GM21576 (cell line): Measurements from ENCODE around the gene PBXIP1.

Source experiments
- ATAC-seq: cut with Tn5 transposase; IDR thresholded peaks from one replicate; pipeline ENCODE4 v1.9.1; 2021; ENCODE audit warnings: mild to moderate bottlenecking, moderate library complexity; ENCODE audit not compliant: unreplicated experiment

PBXIP1 gene, protein sequence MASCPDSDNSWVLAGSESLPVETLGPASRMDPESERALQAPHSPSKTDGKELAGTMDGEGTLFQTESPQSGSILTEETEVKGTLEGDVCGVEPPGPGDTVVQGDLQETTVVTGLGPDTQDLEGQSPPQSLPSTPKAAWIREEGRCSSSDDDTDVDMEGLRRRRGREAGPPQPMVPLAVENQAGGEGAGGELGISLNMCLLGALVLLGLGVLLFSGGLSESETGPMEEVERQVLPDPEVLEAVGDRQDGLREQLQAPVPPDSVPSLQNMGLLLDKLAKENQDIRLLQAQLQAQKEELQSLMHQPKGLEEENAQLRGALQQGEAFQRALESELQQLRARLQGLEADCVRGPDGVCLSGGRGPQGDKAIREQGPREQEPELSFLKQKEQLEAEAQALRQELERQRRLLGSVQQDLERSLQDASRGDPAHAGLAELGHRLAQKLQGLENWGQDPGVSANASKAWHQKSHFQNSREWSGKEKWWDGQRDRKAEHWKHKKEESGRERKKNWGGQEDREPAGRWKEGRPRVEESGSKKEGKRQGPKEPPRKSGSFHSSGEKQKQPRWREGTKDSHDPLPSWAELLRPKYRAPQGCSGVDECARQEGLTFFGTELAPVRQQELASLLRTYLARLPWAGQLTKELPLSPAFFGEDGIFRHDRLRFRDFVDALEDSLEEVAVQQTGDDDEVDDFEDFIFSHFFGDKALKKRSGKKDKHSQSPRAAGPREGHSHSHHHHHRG

DNA sequence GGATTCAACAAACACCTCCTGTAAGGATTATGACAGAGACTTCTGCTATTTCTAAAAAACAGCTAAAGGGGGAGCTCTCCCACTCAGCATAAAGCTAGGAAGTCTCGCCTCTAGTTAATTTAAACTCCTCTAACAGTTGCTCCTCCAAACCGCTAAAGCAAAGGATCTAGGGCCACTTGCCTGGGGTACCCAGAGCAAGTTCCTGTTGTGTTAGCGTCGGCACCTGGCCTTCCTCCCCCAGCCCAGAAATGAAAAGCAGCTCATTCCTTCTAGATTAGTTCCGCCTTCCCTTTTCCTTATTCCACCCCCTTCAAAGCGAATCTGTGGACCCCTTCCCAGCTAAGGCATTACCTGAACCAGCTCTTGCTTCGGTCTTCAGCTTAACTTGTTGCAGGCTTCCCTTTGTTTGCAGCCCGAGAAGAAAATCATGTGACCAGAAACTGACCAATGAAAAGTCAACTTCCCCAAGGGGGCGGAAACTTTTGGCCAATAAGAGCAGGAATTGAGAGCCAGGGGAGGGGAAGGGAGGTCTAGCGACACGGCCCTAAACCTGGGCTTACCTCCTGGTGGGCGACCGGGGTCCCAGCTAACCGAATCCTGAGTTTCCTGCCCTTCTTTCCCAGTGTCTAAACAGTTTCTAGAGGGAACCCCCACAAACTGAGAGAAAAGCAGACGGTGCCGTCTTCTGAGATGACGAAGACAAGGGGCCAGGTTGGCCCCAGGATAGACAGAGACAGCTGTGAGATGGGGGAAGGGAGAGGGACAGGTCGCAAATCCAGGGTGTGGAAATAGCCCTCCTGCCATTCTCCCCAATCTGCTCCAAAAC is at the start of gene PBXIP1:
TSS of gene PBXIP1 (minus strand) at position 382 of the 826 bp plus-strand sequence. CDS start 2,378 bp downstream, outside the sequence.
- peak; percentile 52 for ATAC-seq

DNA sequence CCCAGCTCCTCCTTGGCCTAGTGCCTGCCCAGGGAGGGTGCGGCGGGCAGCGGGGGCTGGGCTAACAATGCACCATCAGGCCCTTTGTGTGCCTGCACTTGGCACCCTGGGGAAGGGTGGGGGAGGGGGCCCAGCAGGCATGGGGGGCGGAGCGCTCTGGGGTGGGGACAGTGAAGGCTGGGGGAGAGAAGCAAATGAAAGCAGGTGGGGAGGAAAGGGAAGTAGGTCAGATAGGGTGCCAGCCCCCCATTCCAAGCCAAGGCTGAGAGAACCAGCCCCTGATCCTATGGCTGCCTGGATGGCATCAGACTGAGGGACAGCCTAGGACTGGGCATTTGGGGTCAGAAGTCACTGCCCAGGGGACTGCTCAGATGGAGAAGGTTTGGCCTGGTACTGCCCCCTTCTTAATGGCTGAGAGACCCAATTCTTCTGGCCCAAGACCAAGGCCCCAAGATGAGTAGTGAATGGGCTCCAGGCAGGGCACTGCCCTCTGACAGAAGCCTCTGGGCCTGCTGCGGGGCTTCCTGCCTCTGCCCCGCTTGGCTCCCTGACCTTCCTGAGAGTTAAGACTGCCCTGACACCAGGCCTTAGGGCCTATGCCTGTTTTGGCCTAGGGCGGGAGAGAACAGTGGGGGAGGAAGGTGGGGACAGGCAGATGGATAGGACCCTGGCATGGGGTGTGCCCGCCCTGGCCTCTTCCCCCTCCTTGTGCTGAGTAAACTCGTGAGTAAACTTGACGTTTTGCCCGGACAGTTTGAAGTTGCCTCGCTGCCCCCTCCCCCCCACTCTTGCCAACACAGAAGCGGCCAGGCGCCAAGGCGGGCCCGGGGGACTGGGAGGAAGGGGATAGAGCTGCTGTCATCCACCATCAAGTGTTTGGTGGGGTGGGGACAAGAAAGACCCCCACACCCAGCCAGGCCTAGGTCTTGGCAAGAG is 49.4 kb upstream of the PBXIP1 start:
- no peak for ATAC-seq

DNA sequence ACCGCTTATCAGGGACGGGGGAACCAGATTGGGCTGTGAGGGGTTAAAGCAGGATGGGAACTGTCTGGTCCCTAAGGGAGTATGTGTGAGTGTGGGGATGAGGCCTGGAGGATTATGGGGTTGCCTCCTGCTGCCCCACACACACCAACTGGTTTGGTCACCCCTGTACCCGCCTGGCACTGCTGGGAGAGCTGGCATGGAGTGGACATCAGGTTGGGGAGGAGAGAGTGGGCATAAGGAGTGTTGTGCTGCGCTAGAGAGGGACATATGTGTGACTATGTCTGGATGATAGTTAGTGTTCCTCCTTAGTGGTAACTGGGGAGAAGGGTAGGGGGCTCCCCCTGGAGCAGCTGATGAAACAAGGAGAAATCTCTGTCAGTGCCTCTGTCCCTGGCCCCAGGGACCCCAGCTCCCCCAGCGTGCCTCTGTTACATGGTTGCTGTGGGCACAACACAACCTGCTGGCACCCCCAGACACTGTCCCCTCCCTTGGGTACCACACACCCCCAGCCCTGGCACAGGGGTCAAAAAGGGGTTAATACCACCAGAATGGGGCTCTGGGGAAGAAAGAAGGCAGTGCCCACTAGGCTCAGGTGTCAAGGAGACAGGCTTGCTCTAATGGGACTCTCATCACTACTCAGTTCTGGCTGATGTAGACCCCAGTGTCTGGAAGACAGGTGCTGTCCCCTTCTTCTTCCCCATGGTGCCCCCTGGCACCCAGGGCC is 48.6 kb upstream of the PBXIP1 start:
- no peak for ATAC-seq

DNA sequence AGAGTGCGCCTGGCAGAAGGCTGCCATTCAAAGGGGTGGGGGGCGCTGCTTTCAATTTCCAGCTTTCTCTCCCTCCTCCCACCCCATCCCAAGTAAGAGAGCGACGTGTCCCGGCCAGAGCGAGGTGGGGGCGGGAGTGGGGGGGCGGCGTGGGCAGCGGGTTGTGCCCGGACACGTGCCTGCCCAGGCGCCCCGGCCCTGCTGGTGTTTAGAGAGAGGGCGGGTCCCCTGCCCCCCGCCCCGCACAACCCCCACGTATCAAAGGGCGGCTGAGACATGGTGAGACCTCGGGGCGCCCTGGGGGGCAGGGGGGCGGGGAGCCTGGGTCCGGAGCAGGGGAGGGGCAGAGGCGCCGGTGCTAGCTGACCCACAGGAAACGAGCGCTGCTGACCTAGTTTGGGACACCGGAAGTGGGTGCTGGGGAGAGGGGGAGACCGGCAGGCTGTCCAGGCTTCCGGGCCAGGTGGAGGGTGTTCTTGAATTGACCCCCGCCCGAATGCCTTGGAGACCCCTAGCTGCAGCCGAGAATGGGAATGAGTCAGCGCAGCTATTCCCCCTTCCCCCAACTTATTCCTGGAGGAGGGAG is 48.0 kb upstream of the PBXIP1 start:
- ATAC-seq, result no peak

DNA sequence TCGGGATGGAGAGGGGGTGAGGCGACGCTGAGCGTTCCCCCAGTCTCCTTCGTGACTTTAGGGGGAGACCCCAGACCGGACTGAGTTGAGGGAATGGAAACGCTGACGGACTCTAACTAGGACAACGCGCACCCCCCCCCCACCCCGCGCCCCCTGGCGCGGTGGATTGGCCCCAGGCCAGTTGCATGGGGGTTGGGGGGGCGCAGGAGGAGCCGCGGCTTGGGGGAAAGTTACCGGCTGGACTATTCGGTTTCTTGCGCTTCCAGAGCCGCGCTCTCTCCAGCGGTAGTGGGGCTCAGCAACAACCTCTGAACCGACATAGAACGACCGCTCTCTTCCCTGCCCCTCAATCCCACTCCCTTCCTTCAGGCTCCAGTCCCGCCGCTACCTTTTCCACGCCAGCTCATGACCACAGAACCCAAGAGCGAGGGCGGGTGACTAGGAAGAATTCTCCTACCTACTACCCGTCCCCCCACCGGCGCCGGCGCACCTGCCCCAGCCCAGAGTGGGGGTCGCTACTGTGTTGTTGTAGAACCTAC is 47.4 kb upstream of the PBXIP1 start:
- no peak for ATAC-seq

DNA sequence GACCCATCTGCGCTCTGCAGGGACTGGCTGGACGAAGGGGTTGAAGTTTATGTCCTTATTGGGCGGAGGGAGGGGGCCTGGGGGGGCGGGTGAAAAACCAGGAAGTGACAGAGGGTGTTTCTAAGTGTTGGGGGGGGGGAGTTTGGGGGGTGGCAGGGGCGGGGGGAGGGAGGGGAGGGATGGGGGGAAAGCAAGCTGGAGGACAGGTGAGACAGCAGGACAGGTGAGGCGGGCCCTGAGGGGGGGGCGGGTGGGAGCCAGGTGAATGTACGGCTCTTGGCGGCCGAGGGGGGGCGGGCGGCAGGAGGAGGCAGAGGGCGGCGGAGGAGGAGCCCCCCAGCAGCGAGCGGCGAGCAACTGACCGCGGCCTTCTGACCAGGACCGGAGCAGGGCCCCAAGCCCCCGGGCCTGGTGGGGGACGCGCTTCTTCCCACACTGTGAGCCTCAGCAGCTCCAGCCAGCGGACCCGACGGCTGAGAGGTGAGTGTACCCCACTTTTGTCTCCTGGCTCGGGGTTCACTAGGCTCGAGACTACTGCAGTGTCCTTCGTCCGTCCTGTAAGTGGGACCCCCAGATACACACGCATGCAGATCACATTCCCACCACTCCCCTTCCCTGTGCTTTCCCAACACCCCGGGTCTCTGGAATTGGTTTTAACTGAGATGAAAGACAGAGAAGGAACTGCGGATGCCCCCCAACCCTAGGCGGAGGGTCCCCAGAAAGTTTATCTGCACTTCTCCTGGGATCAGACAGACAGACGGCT is 46.7 kb upstream of the PBXIP1 start, which contains the start of gene ZBTB7B:
TSS of gene ZBTB7B (plus strand) at position 339 of the 763 bp plus-strand sequence. CDS start 11,859 bp downstream, outside the sequence.
- ATAC-seq, result no peak

DNA sequence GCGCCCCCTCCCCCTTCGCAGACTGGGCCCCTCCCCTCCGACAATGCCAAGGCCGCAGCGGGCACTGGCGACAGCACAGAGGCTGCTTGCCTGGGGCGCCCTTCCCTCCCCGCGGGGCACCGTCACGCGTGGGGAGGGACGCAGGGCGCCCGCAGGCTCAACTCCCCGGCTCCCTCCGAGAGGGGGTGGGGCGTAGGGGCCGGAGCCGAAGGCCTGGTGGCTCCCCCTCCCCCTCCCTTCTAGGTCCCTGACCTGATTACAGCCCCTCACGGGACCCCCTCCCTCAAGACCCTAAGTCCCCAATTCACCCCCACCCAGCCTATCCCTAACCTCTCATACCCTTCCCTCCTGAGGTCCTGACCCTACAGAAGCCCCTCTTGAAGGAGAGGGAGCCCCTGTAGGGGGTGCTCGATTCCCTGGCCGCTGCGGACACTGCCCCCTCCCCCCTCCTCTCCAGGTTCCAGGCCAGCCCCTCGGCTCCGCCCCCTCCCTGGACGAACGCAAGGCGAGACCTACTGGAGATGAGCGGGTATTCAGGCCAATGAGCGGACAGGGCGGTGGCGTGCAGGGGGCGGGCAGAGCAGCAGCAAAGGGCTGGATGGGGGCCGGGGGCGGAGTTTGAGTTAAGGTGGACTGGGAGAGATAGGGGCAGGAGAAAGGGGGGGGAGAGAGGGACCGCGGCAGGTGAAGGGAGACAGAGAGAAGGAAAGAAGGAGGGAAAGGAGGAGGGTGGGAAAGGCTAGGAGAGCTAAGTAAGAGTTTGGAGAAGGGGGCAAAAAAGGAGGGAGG is 46.0 kb upstream of the PBXIP1 start:
- peak; percentile 46 for ATAC-seq

DNA sequence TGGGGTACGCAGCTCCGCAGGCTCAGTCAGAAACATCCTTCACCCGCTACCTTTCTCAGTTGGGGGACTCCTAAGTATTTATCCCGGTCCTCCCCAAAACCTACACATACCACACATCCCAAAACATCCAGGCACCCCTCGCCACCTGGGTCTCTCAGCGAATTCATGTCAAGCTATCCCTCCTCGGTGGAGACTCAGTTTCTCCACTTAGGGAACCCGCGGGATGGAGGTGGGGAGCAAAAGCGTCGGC is 45.5 kb upstream of the PBXIP1 start:
- ATAC-seq, result peak; percentile 11

DNA sequence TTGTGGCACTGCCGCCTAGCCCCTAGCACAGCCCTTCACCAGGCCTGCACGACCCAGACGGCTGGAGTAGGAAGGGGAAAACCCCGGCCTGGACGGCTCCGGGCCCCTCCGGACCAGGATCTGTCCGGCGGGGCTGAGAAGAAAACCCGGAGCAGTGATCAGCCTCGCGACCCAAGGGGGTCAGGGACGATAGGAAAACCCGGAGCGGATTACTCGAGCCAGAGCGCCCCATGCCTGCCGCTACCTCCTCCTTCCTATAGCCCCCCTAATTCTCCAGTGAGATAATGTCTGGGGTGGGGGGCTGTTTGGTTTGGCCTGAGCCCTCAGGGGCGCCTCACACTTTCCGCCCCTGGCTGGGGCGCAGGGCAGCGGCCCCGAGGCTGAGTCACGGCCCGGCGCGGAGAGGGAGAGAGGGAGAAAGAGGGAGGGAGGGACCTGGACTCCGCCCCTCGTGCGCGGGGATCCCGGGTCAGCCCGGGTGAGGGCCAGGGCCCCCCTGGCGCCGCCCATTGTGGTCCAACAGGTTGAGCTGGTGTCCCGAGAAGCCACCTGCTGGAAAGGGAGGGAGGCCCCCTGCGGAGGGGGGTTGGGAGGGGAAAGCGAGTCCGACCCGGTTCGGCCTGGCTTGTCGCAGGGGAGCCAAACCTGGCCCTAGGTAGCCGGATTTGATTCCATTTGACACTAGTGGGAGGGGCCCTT is 45.0 kb upstream of the PBXIP1 start:
- ATAC-seq, result peak; percentile 45

DNA sequence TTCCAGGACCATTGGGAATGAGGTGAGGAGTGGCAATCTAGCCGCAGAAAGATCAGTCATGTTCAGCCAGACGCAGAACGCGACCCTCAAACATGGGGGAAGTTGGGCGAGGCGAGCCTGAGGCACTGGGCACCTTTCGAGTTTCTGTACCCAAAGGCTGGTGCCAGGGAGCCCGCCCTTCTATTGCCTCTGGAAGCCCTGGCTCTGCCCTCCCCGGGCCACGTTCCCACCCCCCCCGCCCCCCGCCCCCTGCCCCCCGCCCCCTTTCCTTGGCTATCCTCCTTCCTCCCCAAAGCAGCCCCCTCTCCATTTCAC is 44.5 kb upstream of the PBXIP1 start:
- ATAC-seq, result no peak

DNA sequence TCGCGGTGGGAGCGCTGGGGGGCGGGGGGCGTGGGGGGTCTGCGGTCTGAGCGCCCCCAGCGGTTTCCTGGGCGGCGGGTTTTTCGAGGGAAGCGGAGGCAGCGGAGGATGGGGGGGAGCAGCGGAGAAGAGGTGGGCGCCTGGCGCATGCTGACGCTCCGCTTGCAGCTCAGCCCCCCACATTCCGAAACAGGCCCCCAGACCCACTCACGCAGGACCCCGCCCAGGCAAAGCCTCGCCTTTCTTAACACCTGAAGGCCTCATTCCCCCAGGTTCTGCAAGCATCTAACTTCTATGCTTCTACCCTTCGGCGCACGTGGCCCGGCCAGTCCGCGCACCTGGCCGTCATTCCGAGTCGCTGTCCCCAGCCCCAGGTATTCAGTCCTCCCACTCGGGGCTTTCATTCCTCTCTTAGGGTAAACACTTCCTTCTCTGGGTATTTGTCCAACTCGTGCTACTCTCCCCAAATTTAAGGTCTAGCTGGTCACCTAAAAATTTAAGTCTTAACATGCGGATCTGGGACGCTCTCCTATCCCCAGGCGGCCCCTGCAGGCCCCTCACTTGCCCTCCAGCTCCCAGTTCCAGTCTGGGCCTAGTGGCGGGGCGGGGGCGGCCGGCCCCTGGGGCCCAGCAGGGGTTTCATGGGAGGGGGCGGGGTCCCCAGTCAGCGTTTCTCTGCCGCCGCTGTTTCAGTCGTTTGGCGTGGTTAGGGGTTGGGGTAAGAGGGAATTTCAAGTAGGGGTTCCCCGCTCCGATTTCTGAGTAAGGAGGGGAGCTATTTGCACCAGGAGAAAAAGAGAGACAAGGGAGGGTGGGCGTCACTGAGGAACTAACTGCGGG is 43.9 kb upstream of the PBXIP1 start:
- ATAC-seq, result no peak

DNA sequence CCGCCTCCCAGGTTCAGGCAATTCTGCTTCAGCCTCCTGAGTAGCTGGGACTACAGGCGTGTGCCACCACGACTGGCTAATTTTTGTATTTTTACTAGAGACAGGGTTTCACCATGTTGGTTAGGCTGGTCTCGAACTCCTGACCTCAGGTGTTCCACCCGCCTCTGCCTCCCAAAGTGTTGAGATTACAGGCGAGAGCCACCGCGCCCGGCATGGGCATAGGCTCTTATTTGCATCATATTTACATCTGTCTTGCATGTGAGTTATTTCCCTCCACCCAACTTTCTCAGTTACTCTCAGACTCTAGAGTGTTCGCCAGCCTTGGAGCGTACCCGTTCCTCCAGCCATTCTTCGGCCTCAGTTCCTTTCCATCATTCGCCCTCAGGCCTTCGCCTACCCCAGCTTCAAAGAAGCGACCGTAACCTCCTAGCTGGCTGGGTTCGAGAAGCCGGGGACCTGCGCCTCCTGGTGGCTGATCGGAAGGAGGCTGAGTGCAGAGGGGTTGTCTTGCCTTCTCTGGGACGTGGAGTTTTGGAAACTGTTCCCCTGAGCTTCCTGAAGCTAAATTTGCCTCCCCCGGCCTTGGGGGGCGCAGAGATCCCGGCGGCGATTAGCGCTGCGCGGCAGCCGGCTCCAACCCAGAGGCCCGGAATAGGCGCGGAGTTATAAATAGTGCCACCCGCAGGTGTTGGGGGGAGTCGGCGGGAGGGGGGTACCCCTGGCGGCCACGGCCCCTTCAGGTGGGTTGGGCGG is 43.1 kb upstream of the PBXIP1 start:
- no peak for ATAC-seq

DNA sequence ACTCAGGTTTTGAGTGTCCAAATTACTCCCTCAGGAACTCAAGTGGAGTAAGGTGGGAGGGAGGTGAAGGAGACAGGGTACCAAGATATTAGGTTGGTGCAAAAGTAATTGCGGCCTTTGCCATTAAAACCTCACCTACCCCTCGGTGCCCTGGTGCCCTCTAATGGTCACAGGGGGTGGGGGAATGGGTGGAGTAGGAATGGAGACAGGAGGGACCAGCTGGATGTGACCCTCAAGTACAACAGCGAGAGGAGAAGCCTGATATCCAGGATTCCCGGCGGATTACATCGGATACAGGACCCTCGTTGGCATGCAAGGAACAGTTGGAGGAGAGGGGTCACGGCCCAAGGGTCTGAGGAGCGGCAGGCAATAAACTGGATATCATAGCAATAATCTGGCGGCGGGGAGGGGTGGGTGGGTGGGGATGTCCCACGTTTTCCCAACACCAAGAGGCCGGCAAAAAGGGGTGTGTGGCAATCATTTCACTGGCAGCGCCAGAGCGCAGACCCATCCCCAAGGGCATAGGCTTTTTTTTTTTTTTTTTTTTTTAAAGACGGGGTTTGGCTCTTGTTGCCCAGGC is 42.4 kb upstream of the PBXIP1 start:
- no peak for ATAC-seq

DNA sequence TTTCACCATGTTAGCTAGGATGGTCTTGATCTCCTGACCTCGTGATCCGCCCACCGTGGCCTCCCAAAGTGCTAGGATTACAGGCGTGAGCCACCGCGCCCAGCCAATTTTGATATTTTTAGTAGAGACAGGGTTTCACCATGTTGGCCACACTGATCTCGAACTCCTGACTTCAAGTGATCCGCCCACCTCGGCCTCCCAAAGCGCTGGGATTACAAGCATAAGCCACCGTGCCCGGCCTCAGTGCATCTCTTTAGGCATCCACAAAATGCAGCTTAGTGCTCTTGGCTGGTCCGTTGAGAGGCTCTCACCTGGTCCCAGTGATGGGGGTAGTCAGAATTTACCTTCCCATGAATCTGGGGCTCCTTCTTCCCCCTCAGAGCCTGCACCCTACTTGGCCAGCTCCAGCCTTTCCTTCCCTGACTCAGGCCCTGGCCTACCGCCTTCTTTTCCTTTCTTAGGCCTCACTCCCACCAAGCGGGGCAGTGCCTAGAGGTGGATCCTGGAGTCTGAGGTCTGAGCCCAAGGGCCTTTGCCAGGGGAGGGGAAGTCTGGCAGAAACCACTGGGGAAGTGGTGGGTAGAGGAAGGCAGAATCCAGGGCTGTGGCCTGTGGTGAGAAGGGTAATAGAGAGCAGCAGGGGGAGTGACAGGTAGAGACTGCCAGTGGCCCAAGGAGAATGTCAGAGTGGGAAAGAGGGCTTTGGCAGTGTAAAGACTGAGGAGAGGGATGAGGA is 41.2 kb upstream of the PBXIP1 start:
- ATAC-seq, result no peak
